Measurements from ENCODE around the gene SH3BP5.

The SH3BP5 gene

GRCh38 chr3:15297608-15298350, 34.6 kb downstream of the SH3BP5 start:
- Histone ChIP-seq H2AFZ (ENCODE audit: low read length) (no peak overlapping the region), H3K4me2 (ENCODE audit: insufficient read depth, low read length, poor library complexity, severe bottlenecking) (no peak overlapping the region), H3K18ac (ENCODE audit: low read length) (no peak overlapping the region), H2BK15ac (ENCODE audit: low read length) (no peak overlapping the region), H3K27ac (replicated peaks; ENCODE audit: low read length) (no peak overlapping the region), H3K4ac (ENCODE audit: low read length) (no peak overlapping the region), H3K9ac (ENCODE audit: low read depth, low read length, poor library complexity) (no peak overlapping the region), H3K79me1 (ENCODE audit: low read depth, low read length) (no peaks in the 10 kb centered on the region), H3K23ac (ENCODE audit: low read depth, low read length, poor library complexity) (no peak overlapping the region), H2BK12ac (ENCODE audit: low read length) (no peak overlapping the region), H3K14ac (ENCODE audit: low read length) (no peak overlapping the region), H2BK120ac (ENCODE audit: low read depth, low read length) (no peak overlapping the region), H3K4me3 (ENCODE audit: low read length in 2 of 2) (no peak overlapping the region), H3K4me1 (ENCODE audit: control insufficient read depth in 2 of 2, insufficient read depth in 1 of 2, low read depth in 1 of 2, low read length in 2 of 2) (no peaks in the 10 kb centered on the region), H4K91ac (ENCODE audit: low read depth, low read length, poor library complexity) (no peak overlapping the region), H3K36me3 (replicated peaks in 1 of 2; ENCODE audit: control insufficient read depth in 2 of 2, insufficient read depth in 2 of 2, low read length in 2 of 2) (no peaks in the 10 kb centered on the region), H3K27me3 (ENCODE audit: control insufficient read depth in 3 of 3, insufficient read depth in 3 of 3, low read depth in 1 of 3, low read length in 3 of 3) (no peaks in the 10 kb centered on the region), H2AK5ac (ENCODE audit: low read depth, low read length) (no peak overlapping the region), H3K9me3 (replicated peaks in 1 of 2; ENCODE audit: control insufficient read depth in 2 of 2, insufficient read depth in 1 of 2, low read depth in 1 of 2, low read length in 2 of 2) (no peaks in the 10 kb centered on the region), H2BK5ac (ENCODE audit: low read length) (no peak overlapping the region), H4K8ac (ENCODE audit: low read depth, low read length) (no peak overlapping the region)
- no peak for DNase-seq (ENCODE audit: low spot score)
- no CpG with 5 or more reads among the region's 4 CpGs for WGBS, 2 donors (ENCODE audit: extremely low coverage in 2 of 2, insufficient read length in 2 of 2, insufficient replicate concordance in 1 of 2)

GRCh38 chr3:15295506-15295905, 36.9 kb downstream of the SH3BP5 start:
- no peak overlapping the region for H2BK120ac ChIP-seq (ENCODE audit: low read depth, low read length)
- H3K9me3 ChIP-seq (replicated peaks in 1 of 2; ENCODE audit: control insufficient read depth in 2 of 2, insufficient read depth in 1 of 2, low read depth in 1 of 2, low read length in 2 of 2), result no peaks in the 10 kb centered on the region
- no peak overlapping the region for H3K4ac ChIP-seq (ENCODE audit: low read length)
- H4K91ac ChIP-seq (ENCODE audit: low read depth, low read length, poor library complexity), result no peak overlapping the region
- no peak overlapping the region for H3K4me3 ChIP-seq (ENCODE audit: low read length in 2 of 2)
- H2AK5ac ChIP-seq (ENCODE audit: low read depth, low read length), result no peak overlapping the region
- WGBS, 2 donors (ENCODE audit: extremely low coverage in 2 of 2, insufficient read length in 2 of 2, insufficient replicate concordance in 1 of 2), result no CpG with 5 or more reads among the region's 6 CpGs
- no peaks in the 10 kb centered on the region for H3K4me1 ChIP-seq (ENCODE audit: control insufficient read depth in 2 of 2, insufficient read depth in 1 of 2, low read depth in 1 of 2, low read length in 2 of 2)
- H3K4me2 ChIP-seq (ENCODE audit: insufficient read depth, low read length, poor library complexity, severe bottlenecking), result no peak overlapping the region
- no peaks in the 10 kb centered on the region for H3K79me1 ChIP-seq (ENCODE audit: low read depth, low read length)
- no peak overlapping the region for H3K14ac ChIP-seq (ENCODE audit: low read length)
- H3K23ac ChIP-seq (ENCODE audit: low read depth, low read length, poor library complexity), result no peak overlapping the region
- no peak overlapping the region for H2BK12ac ChIP-seq (ENCODE audit: low read length)
- H2BK15ac ChIP-seq (ENCODE audit: low read length), result no peak overlapping the region
- no peak overlapping the region for H2BK5ac ChIP-seq (ENCODE audit: low read length)
- H3K9ac ChIP-seq (ENCODE audit: low read depth, low read length, poor library complexity), result no peak overlapping the region
- no peak overlapping the region for H2AFZ ChIP-seq (ENCODE audit: low read length)
- no peaks in the 10 kb centered on the region for H3K36me3 ChIP-seq (replicated peaks in 1 of 2; ENCODE audit: control insufficient read depth in 2 of 2, insufficient read depth in 2 of 2, low read length in 2 of 2)
- DNase-seq (ENCODE audit: low spot score), result no peak
- no peak overlapping the region for H3K27ac ChIP-seq (replicated peaks; ENCODE audit: low read length)
- H3K27me3 ChIP-seq (ENCODE audit: control insufficient read depth in 3 of 3, insufficient read depth in 3 of 3, low read depth in 1 of 3, low read length in 3 of 3), result no peaks in the 10 kb centered on the region
- no peak overlapping the region for H4K8ac ChIP-seq (ENCODE audit: low read depth, low read length)
- H3K18ac ChIP-seq (ENCODE audit: low read length), result no peak overlapping the region

GRCh38 chr3:15294929-15295328, 37.5 kb downstream of the SH3BP5 start:
- Histone ChIP-seq H3K18ac (ENCODE audit: low read length) (no peak overlapping the region), H3K27me3 (ENCODE audit: control insufficient read depth in 3 of 3, insufficient read depth in 3 of 3, low read depth in 1 of 3, low read length in 3 of 3) (no peaks in the 10 kb centered on the region), H2BK120ac (ENCODE audit: low read depth, low read length) (no peak overlapping the region), H2BK5ac (ENCODE audit: low read length) (no peak overlapping the region), H3K9me3 (replicated peaks in 1 of 2; ENCODE audit: control insufficient read depth in 2 of 2, insufficient read depth in 1 of 2, low read depth in 1 of 2, low read length in 2 of 2) (no peaks in the 10 kb centered on the region), H4K91ac (ENCODE audit: low read depth, low read length, poor library complexity) (no peak overlapping the region), H3K9ac (ENCODE audit: low read depth, low read length, poor library complexity) (no peak overlapping the region), H3K4ac (ENCODE audit: low read length) (no peak overlapping the region), H3K23ac (ENCODE audit: low read depth, low read length, poor library complexity) (no peak overlapping the region), H3K14ac (ENCODE audit: low read length) (no peak overlapping the region), H2BK12ac (ENCODE audit: low read length) (no peak overlapping the region), H3K4me1 (ENCODE audit: control insufficient read depth in 2 of 2, insufficient read depth in 1 of 2, low read depth in 1 of 2, low read length in 2 of 2) (no peaks in the 10 kb centered on the region), H2AK5ac (ENCODE audit: low read depth, low read length) (no peak overlapping the region), H3K4me3 (ENCODE audit: low read length in 2 of 2) (no peak overlapping the region), H3K27ac (replicated peaks; ENCODE audit: low read length) (no peak overlapping the region), H3K79me1 (ENCODE audit: low read depth, low read length) (no peaks in the 10 kb centered on the region), H3K36me3 (replicated peaks in 1 of 2; ENCODE audit: control insufficient read depth in 2 of 2, insufficient read depth in 2 of 2, low read length in 2 of 2) (no peaks in the 10 kb centered on the region), H4K8ac (ENCODE audit: low read depth, low read length) (no peak overlapping the region), H3K4me2 (ENCODE audit: insufficient read depth, low read length, poor library complexity, severe bottlenecking) (no peak overlapping the region), H2BK15ac (ENCODE audit: low read length) (no peak overlapping the region), H2AFZ (ENCODE audit: low read length) (no peak overlapping the region)
- whole genome bisulfite sequencing, 2 donors (ENCODE audit: extremely low coverage in 2 of 2, insufficient read length in 2 of 2, insufficient replicate concordance in 1 of 2), result no CpG with 5 or more reads among the region's 5 CpGs
- no peak for DNase-seq (ENCODE audit: low spot score)

- no peaks in the 10 kb centered on the region for H3K4me1 ChIP-seq (ENCODE audit: control insufficient read depth in 2 of 2, insufficient read depth in 1 of 2, low read depth in 1 of 2, low read length in 2 of 2)
- H2AFZ ChIP-seq (ENCODE audit: low read length), result no peak overlapping the region
- no peak overlapping the region for H2AK5ac ChIP-seq (ENCODE audit: low read depth, low read length)
- H4K91ac ChIP-seq (ENCODE audit: low read depth, low read length, poor library complexity), result no peak overlapping the region
- no peak overlapping the region for H4K8ac ChIP-seq (ENCODE audit: low read depth, low read length)
- H3K27ac ChIP-seq (replicated peaks; ENCODE audit: low read length), result no peak overlapping the region
- no peaks in the 10 kb centered on the region for H3K79me1 ChIP-seq (ENCODE audit: low read depth, low read length)
- H2BK120ac ChIP-seq (ENCODE audit: low read depth, low read length), result no peak overlapping the region
- H3K4ac ChIP-seq (ENCODE audit: low read length), result no peak overlapping the region
- no peak overlapping the region for H3K18ac ChIP-seq (ENCODE audit: low read length)
- H2BK15ac ChIP-seq (ENCODE audit: low read length), result no peak overlapping the region
- no peak overlapping the region for H3K4me3 ChIP-seq (ENCODE audit: low read length in 2 of 2)
- no peak overlapping the region for H2BK5ac ChIP-seq (ENCODE audit: low read length)
- H3K9me3 ChIP-seq (replicated peaks in 1 of 2; ENCODE audit: control insufficient read depth in 2 of 2, insufficient read depth in 1 of 2, low read depth in 1 of 2, low read length in 2 of 2), result no peaks in the 10 kb centered on the region
- H3K9ac ChIP-seq (ENCODE audit: low read depth, low read length, poor library complexity), result no peak overlapping the region
- no peak overlapping the region for H3K23ac ChIP-seq (ENCODE audit: low read depth, low read length, poor library complexity)
- WGBS, 2 donors (ENCODE audit: extremely low coverage in 2 of 2, insufficient read length in 2 of 2, insufficient replicate concordance in 1 of 2), result no CpG with 5 or more reads among the region's 13 CpGs
- no peak overlapping the region for H3K4me2 ChIP-seq (ENCODE audit: insufficient read depth, low read length, poor library complexity, severe bottlenecking)
- DNase-seq (ENCODE audit: low spot score), result no peak
- H3K14ac ChIP-seq (ENCODE audit: low read length), result no peak overlapping the region
- no peak overlapping the region for H2BK12ac ChIP-seq (ENCODE audit: low read length)
- no peaks in the 10 kb centered on the region for H3K27me3 ChIP-seq (ENCODE audit: control insufficient read depth in 3 of 3, insufficient read depth in 3 of 3, low read depth in 1 of 3, low read length in 3 of 3)
- H3K36me3 ChIP-seq (replicated peaks in 1 of 2; ENCODE audit: control insufficient read depth in 2 of 2, insufficient read depth in 2 of 2, low read length in 2 of 2), result no peaks in the 10 kb centered on the region
Measured at GRCh38 chr3:15292765-15293522, 39.4 kb downstream of the SH3BP5 start.
